DOHH2 (cell line): Measurements from ENCODE around the gene GAS7.

ENCODE experiments used
- EZH2phosphoT487 ChIP-seq: fragments of 200-600 bp; sonication (generic); IDR thresholded peaks from 2 replicates; pipeline ENCODE4 v1.6.1; 2017; ENCODE audit warnings: borderline replicate concordance, mild to moderate bottlenecking, antibody characterized with exemption, low read length, moderate library complexity, mixed read lengths
- TF ChIP-seq, protein P1 (sequence below): fragments of 200-600 bp; sonication (generic); IDR thresholded peaks from one replicate; pipeline ENCODE4 v1.5.1; 2014; ENCODE audit warnings: antibody characterized with exemption, mild to moderate bottlenecking, low read depth, low read length; ENCODE audit not compliant: poor library complexity, severe bottlenecking

DNA sequence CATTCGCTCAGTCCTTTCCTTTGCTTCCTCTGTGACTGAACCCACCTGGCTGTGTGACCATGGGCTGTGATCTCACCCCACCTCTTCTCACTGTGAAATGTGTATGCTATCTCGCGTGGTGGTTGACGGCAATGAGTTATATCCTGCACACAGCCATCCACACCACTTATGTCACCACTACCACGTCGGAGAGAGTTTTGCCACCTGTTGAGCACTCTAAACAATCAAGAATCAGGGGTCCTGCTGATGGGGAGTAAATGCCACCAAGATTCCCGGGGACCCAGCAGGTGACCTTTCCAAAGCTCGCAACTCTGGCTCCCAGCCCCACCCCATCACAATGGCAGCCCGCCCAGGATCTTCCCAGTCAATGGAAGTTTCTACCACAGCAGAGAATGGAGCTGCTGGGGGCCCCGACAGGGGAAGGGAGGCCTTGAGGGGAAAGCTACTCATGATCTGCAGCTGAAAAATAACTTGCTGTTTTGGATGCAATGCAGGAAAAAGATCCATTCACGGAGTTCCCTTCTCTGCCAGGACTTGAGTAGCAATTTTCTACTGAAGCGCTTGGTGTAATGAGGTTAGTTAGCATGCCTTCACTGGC is 267.2 kb downstream of the GAS7 start:
- TF ChIP-seq, protein P1, sequence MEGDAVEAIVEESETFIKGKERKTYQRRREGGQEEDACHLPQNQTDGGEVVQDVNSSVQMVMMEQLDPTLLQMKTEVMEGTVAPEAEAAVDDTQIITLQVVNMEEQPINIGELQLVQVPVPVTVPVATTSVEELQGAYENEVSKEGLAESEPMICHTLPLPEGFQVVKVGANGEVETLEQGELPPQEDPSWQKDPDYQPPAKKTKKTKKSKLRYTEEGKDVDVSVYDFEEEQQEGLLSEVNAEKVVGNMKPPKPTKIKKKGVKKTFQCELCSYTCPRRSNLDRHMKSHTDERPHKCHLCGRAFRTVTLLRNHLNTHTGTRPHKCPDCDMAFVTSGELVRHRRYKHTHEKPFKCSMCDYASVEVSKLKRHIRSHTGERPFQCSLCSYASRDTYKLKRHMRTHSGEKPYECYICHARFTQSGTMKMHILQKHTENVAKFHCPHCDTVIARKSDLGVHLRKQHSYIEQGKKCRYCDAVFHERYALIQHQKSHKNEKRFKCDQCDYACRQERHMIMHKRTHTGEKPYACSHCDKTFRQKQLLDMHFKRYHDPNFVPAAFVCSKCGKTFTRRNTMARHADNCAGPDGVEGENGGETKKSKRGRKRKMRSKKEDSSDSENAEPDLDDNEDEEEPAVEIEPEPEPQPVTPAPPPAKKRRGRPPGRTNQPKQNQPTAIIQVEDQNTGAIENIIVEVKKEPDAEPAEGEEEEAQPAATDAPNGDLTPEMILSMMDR, result no peak
- TF ChIP-seq EZH2phosphoT487, result no peak
